SK-N-SH (cell line): ENCODE data around the gene ISOC2. TPM values are rescaled to one million over a fixed set of nuclear protein-coding genes. Genes with fewer than 3 reads are reported as not detected.

Source experiments
- CTCF ChIA-PET: fragments of 300-600, 350-600 bp; formaldehyde crosslinking; extraction: SDS; loops from one replicate; lab custom pipeline; 2021; lab: Yijun Ruan, JAX
- POLR2A ChIA-PET: fragments of 350-600 bp; sonication (Branson Sonifier 250); formaldehyde crosslinking; extraction: SDS; loops from one replicate; lab custom pipeline; 2020; ENCODE audit warnings: antibody characterized with exemption, inconsistent platforms; lab: Yijun Ruan, JAX
- DNase-seq: peaks from one replicate; pipeline ENCODE4 v3.0.0; 2012
- H2AFZ ChIP-seq: fragments of 200-600 bp; sonication (generic); 2 replicates; pipeline ENCODE4 v1.8.1; 2016; ENCODE audit warnings: antibody characterized with exemption, mild to moderate bottlenecking, low read depth
- H3F3A ChIP-seq: fragments of 200-600 bp; sonication (generic); replicated peaks from 2 replicates; pipeline ENCODE3; 2016; ENCODE audit warnings: antibody characterized with exemption, mild to moderate bottlenecking; ENCODE audit not compliant: insufficient read depth
- H3K27ac ChIP-seq, 2 experiments: fragments of 200-500 bp in 1 of 2; fragments of 200-600 bp in 1 of 2; sonication (Bioruptor generic) in 1 of 2; sonication (generic), shearing (Covaris generic) in 1 of 2; 2 replicates each; pipeline versions ENCODE4 v1.5.1 to v1.6.1; 2014 to 2016; ENCODE audit warnings: low read depth in 2 of 2, inconsistent platforms in 1 of 2, low read length in 1 of 2, mild to moderate bottlenecking in 1 of 2, mixed read lengths in 1 of 2
- H3K27me3 ChIP-seq: fragments of 200-600 bp; sonication (generic), shearing (Covaris generic); 2 replicates; pipeline ENCODE4 v1.6.1; 2016; ENCODE audit warnings: mixed run types; ENCODE audit not compliant: insufficient read depth
- H3K36me3 ChIP-seq, 2 experiments: fragments of 200-500 bp in 1 of 2; fragments of 200-600 bp in 1 of 2; sonication (Bioruptor generic) in 1 of 2; sonication (generic) in 1 of 2; replicated peaks in 1 of 2; 2 replicates each; pipeline versions ENCODE3 to v1.5.1; 2014 to 2016; ENCODE audit warnings: low read length in 1 of 2, mild to moderate bottlenecking in 1 of 2; ENCODE audit not compliant: insufficient read depth in 2 of 2, control insufficient read depth in 1 of 2
- H3K4me1 ChIP-seq, 2 experiments: fragments of 200-500 bp in 1 of 2; fragments of 200-600 bp in 1 of 2; sonication (Bioruptor generic) in 1 of 2; sonication (generic), shearing (Covaris generic) in 1 of 2; 2 replicates each; pipeline versions ENCODE4 v1.5.1 to v1.6.1; 2014 to 2016; ENCODE audit warnings: low read depth in 1 of 2, low read length in 1 of 2, mixed run types in 1 of 2; ENCODE audit not compliant: insufficient read depth in 2 of 2, control insufficient read depth in 1 of 2
- H3K4me2 ChIP-seq: fragments of 200-600 bp; sonication (generic), shearing (Covaris generic); 2 replicates; pipeline ENCODE4 v1.6.1; 2017; ENCODE audit warnings: mixed run types
- H3K4me3 ChIP-seq, 2 experiments: fragments of 200-500 bp in 1 of 2; fragments of 200-600 bp in 1 of 2; sonication (Bioruptor generic) in 1 of 2; sonication (generic), shearing (Covaris generic) in 1 of 2; 2 replicates each; pipeline versions ENCODE4 v1.5.1 to v1.8.1; 2014 to 2016; ENCODE audit warnings: low read depth in 2 of 2, inconsistent platforms in 1 of 2, low read length in 1 of 2, mild to moderate bottlenecking in 1 of 2, mixed read lengths in 1 of 2, moderate library complexity in 1 of 2
- H3K79me2 ChIP-seq: fragments of 200-600 bp; sonication (generic); 2 replicates; pipeline ENCODE4 v1.8.1; 2017; ENCODE audit warnings: mild to moderate bottlenecking; ENCODE audit not compliant: insufficient read depth
- H3K9ac ChIP-seq: fragments of 200-600 bp; sonication (generic); 2 replicates; pipeline ENCODE4 v1.6.1; 2017; ENCODE audit warnings: mixed run types
- H3K9me2 ChIP-seq: fragments of 200-600 bp; sonication (generic); 2 replicates; pipeline ENCODE4 v1.6.1; 2017; ENCODE audit warnings: mixed run types
- H3K9me3 ChIP-seq: fragments of 200-600 bp; sonication (generic); 2 replicates; pipeline ENCODE4 v1.6.1; 2017; ENCODE audit warnings: mixed run types, mild to moderate bottlenecking, moderate library complexity
- H4K20me1 ChIP-seq: fragments of 200-600 bp; sonication (generic); 2 replicates; pipeline ENCODE4 v1.6.1; 2017; ENCODE audit warnings: mild to moderate bottlenecking, mixed run types; ENCODE audit not compliant: insufficient read depth
- CHD2 ChIP-seq: fragments of 150-350 bp; IDR thresholded peaks from 2 replicates; pipeline ENCODE4 v1.6.1; 2018; ENCODE audit warnings: low read length; ENCODE audit not compliant: partially characterized antibody
- ELF1 ChIP-seq: IDR thresholded peaks from 2 replicates; pipeline ENCODE4 v1.4.0; 2012
- EP300 ChIP-seq, 2 experiments: IDR thresholded peaks; 2 replicates each; pipeline versions ENCODE4 v1.4.0 to v1.6.1; 2012; ENCODE audit warnings: borderline replicate concordance in 1 of 2, low read depth in 1 of 2, low read length in 1 of 2
- FOSL2 ChIP-seq: IDR thresholded peaks from 2 replicates; pipeline ENCODE4 v1.4.0; 2012; ENCODE audit warnings: low read depth, mild to moderate bottlenecking, moderate library complexity, borderline replicate concordance
- FOXJ3 ChIP-seq: sonication (generic); formaldehyde crosslinking; IDR thresholded peaks from 2 replicates; pipeline ENCODE4 v1.5.1; 2020; ENCODE audit warnings: mild to moderate bottlenecking, missing genetic modification reagents
- FOXM1 ChIP-seq: IDR thresholded peaks from 2 replicates; pipeline ENCODE4 v1.4.0; 2012; ENCODE audit warnings: low read depth, mild to moderate bottlenecking
- JUND ChIP-seq: IDR thresholded peaks from 2 replicates; pipeline ENCODE4 v1.4.0; 2012
- MXI1 ChIP-seq: IDR thresholded peaks from 2 replicates; pipeline ENCODE4 v1.6.1; 2012; ENCODE audit warnings: mild to moderate bottlenecking, low read depth, low read length, improper control_type of control experiment
- NRF1 ChIP-seq: IDR thresholded peaks from 2 replicates; pipeline ENCODE4 v1.6.1; 2012; ENCODE audit warnings: low read depth, mild to moderate bottlenecking, low read length
- RCOR1 ChIP-seq: fragments of 150-350 bp; IDR thresholded peaks from 2 replicates; pipeline ENCODE4 v1.6.1; 2017; ENCODE audit warnings: antibody characterized with exemption, low read length
- RXRA ChIP-seq: IDR thresholded peaks from 2 replicates; pipeline ENCODE4 v1.4.0; 2012; ENCODE audit warnings: low read depth, mild to moderate bottlenecking, borderline replicate concordance
- SMC3 ChIP-seq: IDR thresholded peaks from 2 replicates; pipeline ENCODE4 v1.6.1; 2012; ENCODE audit warnings: low read depth, low read length, improper control_type of control experiment
- TCF12 ChIP-seq: IDR thresholded peaks from 2 replicates; pipeline ENCODE4 v1.4.0; 2012
- TEAD4 ChIP-seq: IDR thresholded peaks from 2 replicates; pipeline ENCODE4 v1.4.0; 2012; ENCODE audit warnings: mild to moderate bottlenecking, borderline replicate concordance; ENCODE audit not compliant: insufficient read depth
- YY1 ChIP-seq: IDR thresholded peaks from 2 replicates; pipeline ENCODE4 v1.4.0; 2012; ENCODE audit warnings: low read depth, mild to moderate bottlenecking
- WGBS: methylation state at CpG from one replicate; pipeline ENCODE4 v1.1.6; 2017; ENCODE audit warnings: low lambda C conversion rate; 5-methylcytosine and 5-hydroxymethylcytosine counted together
- polyA plus RNA-seq, 3 experiments: library from polyadenylated mRNA; depleted of rRNA; stranded (reverse); fragments of >200 nt; gene quantifications; 2 replicates each; pipeline ENCODE4 v1.2.3, GENCODE V29; 2012
- TF ChIP-seq, protein P1 (sequence below): fragments of 150-350 bp; IDR thresholded peaks from 2 replicates; pipeline ENCODE4 v1.6.1; 2017; ENCODE audit warnings: antibody characterized with exemption, low read length, low read depth, borderline replicate concordance
- TF ChIP-seq, protein P2 (sequence below): IDR thresholded peaks from 2 replicates; pipeline ENCODE4 v1.4.0; 2012; ENCODE audit warnings: low read depth, borderline replicate concordance
- TF ChIP-seq, protein P3 (sequence below): fragments of 150-350 bp; IDR thresholded peaks from 2 replicates; pipeline ENCODE4 v1.6.1; 2016; ENCODE audit warnings: mild to moderate bottlenecking, low read depth, low read length
- TF ChIP-seq, protein P4 (sequence below): IDR thresholded peaks from 2 replicates; pipeline ENCODE4 v1.4.0; 2012; ENCODE audit warnings: low read depth, borderline replicate concordance
- TF ChIP-seq, protein P5 (sequence below): IDR thresholded peaks from 2 replicates; pipeline ENCODE4 v1.6.1; 2012; ENCODE audit warnings: mild to moderate bottlenecking, low read depth, low read length, moderate library complexity

ISOC2 gene
- polyA plus RNA-seq, 1 of the 3 experiments (the other 2 are of a cell fraction), result 65.4 TPM

DNA sequence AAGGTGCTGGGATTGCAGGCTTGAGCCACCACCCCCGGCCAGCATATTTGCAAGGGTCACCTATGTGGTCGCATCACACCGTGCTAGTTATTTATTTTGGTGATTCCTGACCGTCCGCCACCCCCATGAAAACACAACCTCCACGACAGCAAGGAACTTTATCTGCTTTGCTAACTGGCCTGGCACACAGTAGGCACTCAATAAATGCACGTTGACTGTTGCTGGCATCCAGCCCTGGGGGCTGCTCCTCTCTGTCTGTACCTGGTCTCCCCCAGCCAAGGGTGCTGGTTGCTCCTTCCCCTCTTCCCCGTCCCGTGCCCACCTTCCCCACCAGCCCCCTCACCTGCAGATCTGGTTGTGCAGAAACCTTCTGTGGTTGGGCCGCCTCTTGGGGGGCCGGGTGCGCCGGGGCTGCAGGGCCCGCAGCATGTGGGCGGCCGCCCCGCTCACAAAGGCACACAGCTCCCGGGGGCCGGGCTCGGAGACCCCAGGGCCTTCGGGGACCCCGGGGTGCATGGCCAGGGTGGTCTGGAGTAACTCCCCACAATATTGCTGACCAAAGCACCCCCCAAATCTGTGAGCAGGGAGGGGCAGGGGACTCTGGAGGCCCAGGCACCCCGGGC lies 2.7 kb upstream of the ISOC2 start:
- H3K9ac ChIP-seq, result no peak overlapping the region
- DNase-seq, result no peak
- WGBS, result 75% methylated on average over 19 of the region's 23 CpGs
- H2AFZ ChIP-seq, result no peak overlapping the region
- H3K4me2 ChIP-seq, result no peak overlapping the region
- no peaks in the 10 kb centered on the region for H3K36me3 ChIP-seq
- TF ChIP-seq MXI1, result no peak
- TF ChIP-seq, protein P1, sequence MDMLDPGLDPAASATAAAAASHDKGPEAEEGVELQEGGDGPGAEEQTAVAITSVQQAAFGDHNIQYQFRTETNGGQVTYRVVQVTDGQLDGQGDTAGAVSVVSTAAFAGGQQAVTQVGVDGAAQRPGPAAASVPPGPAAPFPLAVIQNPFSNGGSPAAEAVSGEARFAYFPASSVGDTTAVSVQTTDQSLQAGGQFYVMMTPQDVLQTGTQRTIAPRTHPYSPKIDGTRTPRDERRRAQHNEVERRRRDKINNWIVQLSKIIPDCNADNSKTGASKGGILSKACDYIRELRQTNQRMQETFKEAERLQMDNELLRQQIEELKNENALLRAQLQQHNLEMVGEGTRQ, result no peak
- no peak for TF ChIP-seq JUND
- no peak for TF ChIP-seq SMC3
- TF ChIP-seq RCOR1, result no peak
- no peak for TF ChIP-seq EP300 (IDR thresholded peaks at IDR 0.05; ENCODE audit: borderline replicate concordance in 1 of 2, low read depth in 1 of 2, low read length in 1 of 2)
- no peak for TF ChIP-seq RXRA
- no peak for TF ChIP-seq NRF1
- no peak for TF ChIP-seq YY1
- TF ChIP-seq, protein P2, sequence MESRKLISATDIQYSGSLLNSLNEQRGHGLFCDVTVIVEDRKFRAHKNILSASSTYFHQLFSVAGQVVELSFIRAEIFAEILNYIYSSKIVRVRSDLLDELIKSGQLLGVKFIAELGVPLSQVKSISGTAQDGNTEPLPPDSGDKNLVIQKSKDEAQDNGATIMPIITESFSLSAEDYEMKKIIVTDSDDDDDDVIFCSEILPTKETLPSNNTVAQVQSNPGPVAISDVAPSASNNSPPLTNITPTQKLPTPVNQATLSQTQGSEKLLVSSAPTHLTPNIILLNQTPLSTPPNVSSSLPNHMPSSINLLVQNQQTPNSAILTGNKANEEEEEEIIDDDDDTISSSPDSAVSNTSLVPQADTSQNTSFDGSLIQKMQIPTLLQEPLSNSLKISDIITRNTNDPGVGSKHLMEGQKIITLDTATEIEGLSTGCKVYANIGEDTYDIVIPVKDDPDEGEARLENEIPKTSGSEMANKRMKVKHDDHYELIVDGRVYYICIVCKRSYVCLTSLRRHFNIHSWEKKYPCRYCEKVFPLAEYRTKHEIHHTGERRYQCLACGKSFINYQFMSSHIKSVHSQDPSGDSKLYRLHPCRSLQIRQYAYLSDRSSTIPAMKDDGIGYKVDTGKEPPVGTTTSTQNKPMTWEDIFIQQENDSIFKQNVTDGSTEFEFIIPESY, result no peak
- TF ChIP-seq, protein P3, sequence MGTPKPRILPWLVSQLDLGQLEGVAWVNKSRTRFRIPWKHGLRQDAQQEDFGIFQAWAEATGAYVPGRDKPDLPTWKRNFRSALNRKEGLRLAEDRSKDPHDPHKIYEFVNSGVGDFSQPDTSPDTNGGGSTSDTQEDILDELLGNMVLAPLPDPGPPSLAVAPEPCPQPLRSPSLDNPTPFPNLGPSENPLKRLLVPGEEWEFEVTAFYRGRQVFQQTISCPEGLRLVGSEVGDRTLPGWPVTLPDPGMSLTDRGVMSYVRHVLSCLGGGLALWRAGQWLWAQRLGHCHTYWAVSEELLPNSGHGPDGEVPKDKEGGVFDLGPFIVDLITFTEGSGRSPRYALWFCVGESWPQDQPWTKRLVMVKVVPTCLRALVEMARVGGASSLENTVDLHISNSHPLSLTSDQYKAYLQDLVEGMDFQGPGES, result no peak
- TF ChIP-seq FOXM1, result no peak
- no peak for TF ChIP-seq TCF12
- TF ChIP-seq, protein P4, sequence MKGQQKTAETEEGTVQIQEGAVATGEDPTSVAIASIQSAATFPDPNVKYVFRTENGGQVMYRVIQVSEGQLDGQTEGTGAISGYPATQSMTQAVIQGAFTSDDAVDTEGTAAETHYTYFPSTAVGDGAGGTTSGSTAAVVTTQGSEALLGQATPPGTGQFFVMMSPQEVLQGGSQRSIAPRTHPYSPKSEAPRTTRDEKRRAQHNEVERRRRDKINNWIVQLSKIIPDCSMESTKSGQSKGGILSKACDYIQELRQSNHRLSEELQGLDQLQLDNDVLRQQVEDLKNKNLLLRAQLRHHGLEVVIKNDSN, result no peak
- TF ChIP-seq, protein P5, sequence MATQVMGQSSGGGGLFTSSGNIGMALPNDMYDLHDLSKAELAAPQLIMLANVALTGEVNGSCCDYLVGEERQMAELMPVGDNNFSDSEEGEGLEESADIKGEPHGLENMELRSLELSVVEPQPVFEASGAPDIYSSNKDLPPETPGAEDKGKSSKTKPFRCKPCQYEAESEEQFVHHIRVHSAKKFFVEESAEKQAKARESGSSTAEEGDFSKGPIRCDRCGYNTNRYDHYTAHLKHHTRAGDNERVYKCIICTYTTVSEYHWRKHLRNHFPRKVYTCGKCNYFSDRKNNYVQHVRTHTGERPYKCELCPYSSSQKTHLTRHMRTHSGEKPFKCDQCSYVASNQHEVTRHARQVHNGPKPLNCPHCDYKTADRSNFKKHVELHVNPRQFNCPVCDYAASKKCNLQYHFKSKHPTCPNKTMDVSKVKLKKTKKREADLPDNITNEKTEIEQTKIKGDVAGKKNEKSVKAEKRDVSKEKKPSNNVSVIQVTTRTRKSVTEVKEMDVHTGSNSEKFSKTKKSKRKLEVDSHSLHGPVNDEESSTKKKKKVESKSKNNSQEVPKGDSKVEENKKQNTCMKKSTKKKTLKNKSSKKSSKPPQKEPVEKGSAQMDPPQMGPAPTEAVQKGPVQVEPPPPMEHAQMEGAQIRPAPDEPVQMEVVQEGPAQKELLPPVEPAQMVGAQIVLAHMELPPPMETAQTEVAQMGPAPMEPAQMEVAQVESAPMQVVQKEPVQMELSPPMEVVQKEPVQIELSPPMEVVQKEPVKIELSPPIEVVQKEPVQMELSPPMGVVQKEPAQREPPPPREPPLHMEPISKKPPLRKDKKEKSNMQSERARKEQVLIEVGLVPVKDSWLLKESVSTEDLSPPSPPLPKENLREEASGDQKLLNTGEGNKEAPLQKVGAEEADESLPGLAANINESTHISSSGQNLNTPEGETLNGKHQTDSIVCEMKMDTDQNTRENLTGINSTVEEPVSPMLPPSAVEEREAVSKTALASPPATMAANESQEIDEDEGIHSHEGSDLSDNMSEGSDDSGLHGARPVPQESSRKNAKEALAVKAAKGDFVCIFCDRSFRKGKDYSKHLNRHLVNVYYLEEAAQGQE, result no peak
- TF ChIP-seq FOSL2, result no peak
- no peak for TF ChIP-seq ELF1
- no peak for TF ChIP-seq FOXJ3 (CRISPR knock-in tag)
- TF ChIP-seq TEAD4, result no peak
- TF ChIP-seq CHD2, result no peak
- H3K27me3 ChIP-seq, result no peaks in the 10 kb centered on the region
- CTCF ChIA-PET, result interaction anchor here (0.5 kb wide), 1 partner anchor 23 kb away, joined by 3 read pairs; no protein-coding TSS in a partner anchor
- H3K4me3 ChIP-seq, result no peak overlapping the region
- H3K9me2 ChIP-seq, result no peaks in the 10 kb centered on the region
- peaks cover 12 to 16% of the 10 kb centered on the region in 2 experiments; a peak in 2 of 4 replicates for H3K4me1 ChIP-seq
- no peak overlapping the region for H3K27ac ChIP-seq
- H4K20me1 ChIP-seq, result no peaks in the 10 kb centered on the region
- POLR2A ChIA-PET, result no interaction called here
- no peaks in the 10 kb centered on the region for H3K9me3 ChIP-seq
- peaks cover 23% of the 10 kb centered on the region for H3F3A ChIP-seq
- H3K79me2 ChIP-seq, result peaks cover 7% of the 10 kb centered on the region; the same call in 1 of the 2 replicates
